Measurements from ENCODE around the gene FYN.
"Not testable (repeated sequence)": the region's sequence is repeated elsewhere in the genome, so short reads cannot be mapped to it uniquely, and the experiment has no call there.

GRCh38 chr6:111835398-111835797 lies 37.9 kb downstream of the FYN start:
- TF ChIP-seq CTCF (IDR thresholded peaks at IDR 0.05; ENCODE audit: low read depth, low read length); POLR2A (IDR thresholded peaks at IDR 0.05; ENCODE audit: extremely low read depth, insufficient read length); MYC (IDR thresholded peaks at IDR 0.05; ENCODE audit: low read depth, low read length): not testable (repeated sequence)
